GM12864 (cell line): ENCODE results near the gene CASQ2.
A peak's percentile ranks its signal among the peaks of the same experiment; 100 is the strongest.

ENCODE experiments used
- DNase-seq: peaks from one replicate; pipeline ENCODE4 v3.0.0-alpha.2; 2011; ENCODE audit warnings: low read depth
- H3K4me3 ChIP-seq: 2 replicates; pipeline ENCODE4 v1.5.1; 2011; ENCODE audit warnings: mild to moderate bottlenecking, low read depth, low read length, control low read depth
- CTCF ChIP-seq: IDR thresholded peaks from 2 replicates; pipeline ENCODE4 v1.5.1; 2011; ENCODE audit warnings: low read depth, mild to moderate bottlenecking, moderate library complexity, low read length, control low read depth, inconsistent platforms; ENCODE audit errors: missing control alignments

Gene CASQ2

GRCh38 chr1:115740811-115741210 lies 27.7 kb downstream of the CASQ2 start:
- no peak for DNase-seq
- H3K4me3 ChIP-seq, result no peak overlapping the region
- TF ChIP-seq CTCF, result no peak

GRCh38 chr1:115732316-115732715 lies 36.2 kb downstream of the CASQ2 start:
- no peak for DNase-seq
- no peak for TF ChIP-seq CTCF
- no peak overlapping the region for H3K4me3 ChIP-seq

- no peak for TF ChIP-seq CTCF
- peak; percentile 68 for DNase-seq
- no peak overlapping the region for H3K4me3 ChIP-seq
Measured at GRCh38 chr1:115729756-115730155, 38.8 kb downstream of the CASQ2 start.

GRCh38 chr1:115728341-115728740 lies 40.2 kb downstream of the CASQ2 start:
- no peak for DNase-seq
- H3K4me3 ChIP-seq, result no peak overlapping the region
- TF ChIP-seq CTCF, result no peak

GRCh38 chr1:115727706-115728249 lies 40.7 kb downstream of the CASQ2 start:
- no peak for TF ChIP-seq CTCF
- no peak for DNase-seq
- H3K4me3 ChIP-seq, result no peak overlapping the region

- H3K4me3 ChIP-seq, result no peak overlapping the region
- no peak for DNase-seq
- no peak for TF ChIP-seq CTCF
Measured at GRCh38 chr1:115726570-115726969, 41.9 kb downstream of the CASQ2 start.

GRCh38 chr1:115726161-115726560 lies 42.4 kb downstream of the CASQ2 start:
- no peak overlapping the region for H3K4me3 ChIP-seq
- no peak for DNase-seq
- TF ChIP-seq CTCF, result no peak
